GM23338 (cell line): Measurements from ENCODE around the gene HOXB4.

Experiments
- CREB1 ChIP-seq: fragments of 250-450 bp; sonication (Bioruptor Pico); IDR thresholded peaks from 2 replicates; pipeline ENCODE4 v1.5.0; 2020; ENCODE audit warnings: low read depth, mild to moderate bottlenecking, moderate library complexity
- CTCF ChIP-seq, 2 experiments: fragments of 200-600 bp in 1 of 2; sonication (generic) in 1 of 2; conservative IDR thresholded peaks; 2 replicates each; pipeline versions ENCODE4 v1.5.1 to v1.6.1; 2016 to 2017; ENCODE audit warnings: antibody characterized with exemption in 2 of 2, low read depth in 2 of 2, mild to moderate bottlenecking in 2 of 2, moderate library complexity in 1 of 2
- EZH2 ChIP-seq: fragments of 200-600 bp; sonication (generic); IDR thresholded peaks from one replicate; pipeline ENCODE4 v1.8.0; 2017; ENCODE audit warnings: antibody characterized with exemption, mild to moderate bottlenecking, low read depth; ENCODE audit not compliant: unreplicated experiment
- EZH2phosphoT487 ChIP-seq: fragments of 200-600 bp; sonication (generic); IDR thresholded peaks from one replicate; pipeline ENCODE4 v1.8.1; 2018; ENCODE audit warnings: antibody characterized with exemption; ENCODE audit not compliant: unreplicated experiment
- POLR2AphosphoS5 ChIP-seq: IDR thresholded peaks from 2 replicates; pipeline ENCODE4 v1.6.1; 2016; ENCODE audit warnings: antibody characterized with exemption, low read depth
- REST ChIP-seq: IDR thresholded peaks from one replicate; pipeline ENCODE4 v1.6.1; 2018; ENCODE audit warnings: antibody characterized with exemption; ENCODE audit not compliant: unreplicated experiment
- STAT1 ChIP-seq: IDR thresholded peaks from one replicate; pipeline ENCODE4 v1.6.1; 2016; ENCODE audit warnings: antibody characterized with exemption; ENCODE audit not compliant: unreplicated experiment
- ZNF331 ChIP-seq: fragments of 250-450 bp; sonication (Bioruptor Pico); IDR thresholded peaks from 2 replicates; pipeline ENCODE4 v1.5.0; 2020; ENCODE audit warnings: low read depth, mild to moderate bottlenecking, moderate library complexity

GRCh38 chr17:48599354-48599753, 21.2 kb upstream of the HOXB4 start:
- TF ChIP-seq CTCF (conservative IDR thresholded peaks at IDR 0.05; ENCODE audit: low read depth in 2 of 2) (no peak), POLR2AphosphoS5 (no peak), EZH2 (peak; percentile 92), REST (no peak), CREB1 (CRISPR knock-in tag) (no peak), EZH2phosphoT487 (no peak), STAT1 (no peak), ZNF331 (CRISPR knock-in tag) (no peak)
